WTC11 (cell line): ENCODE results near the gene ITGA2B.

Experiments used
- TF ChIP-seq, protein P1 (sequence below): fragments of 200-600 bp; IDR thresholded peaks from 2 replicates; pipeline ENCODE4 v1.8.0; 2022; ENCODE audit warnings: antibody characterized with exemption
- TF ChIP-seq, protein P2 (sequence below): sonication (generic); formaldehyde crosslinking; IDR thresholded peaks from 2 replicates; pipeline ENCODE4 v1.8.1; 2023; ENCODE audit warnings: mild to moderate bottlenecking, missing genetic modification reagents, borderline replicate concordance

DNA sequence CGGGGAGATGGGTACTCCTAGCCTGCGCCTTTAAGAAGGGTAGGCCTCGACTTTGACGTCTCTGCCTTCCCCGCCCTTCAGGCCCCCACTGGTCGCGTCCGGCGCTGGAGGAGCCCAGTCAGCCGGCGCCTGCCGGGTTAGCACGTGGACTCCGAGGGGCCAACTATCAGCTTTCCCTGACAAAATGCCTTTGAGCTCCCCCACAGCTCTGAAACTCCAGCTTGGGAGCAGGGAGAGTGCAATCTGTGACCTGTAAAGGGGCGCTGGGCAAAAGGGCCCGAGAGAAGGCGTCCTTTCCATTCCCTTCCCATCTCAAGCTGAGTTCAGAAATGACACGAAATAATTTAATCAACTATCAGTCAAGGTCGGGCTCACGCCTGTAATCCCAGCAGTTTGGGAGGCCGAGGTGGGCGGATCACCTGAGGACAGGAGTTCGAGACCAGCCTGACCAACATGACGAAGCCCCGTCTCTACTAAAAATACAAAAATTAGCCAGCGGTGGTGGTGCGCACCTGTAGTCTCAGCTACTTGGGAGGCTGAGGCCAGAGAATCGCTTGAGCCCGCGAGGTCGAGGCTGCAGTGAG, 62.5 kb downstream of the ITGA2B start:
- TF ChIP-seq, protein P1, sequence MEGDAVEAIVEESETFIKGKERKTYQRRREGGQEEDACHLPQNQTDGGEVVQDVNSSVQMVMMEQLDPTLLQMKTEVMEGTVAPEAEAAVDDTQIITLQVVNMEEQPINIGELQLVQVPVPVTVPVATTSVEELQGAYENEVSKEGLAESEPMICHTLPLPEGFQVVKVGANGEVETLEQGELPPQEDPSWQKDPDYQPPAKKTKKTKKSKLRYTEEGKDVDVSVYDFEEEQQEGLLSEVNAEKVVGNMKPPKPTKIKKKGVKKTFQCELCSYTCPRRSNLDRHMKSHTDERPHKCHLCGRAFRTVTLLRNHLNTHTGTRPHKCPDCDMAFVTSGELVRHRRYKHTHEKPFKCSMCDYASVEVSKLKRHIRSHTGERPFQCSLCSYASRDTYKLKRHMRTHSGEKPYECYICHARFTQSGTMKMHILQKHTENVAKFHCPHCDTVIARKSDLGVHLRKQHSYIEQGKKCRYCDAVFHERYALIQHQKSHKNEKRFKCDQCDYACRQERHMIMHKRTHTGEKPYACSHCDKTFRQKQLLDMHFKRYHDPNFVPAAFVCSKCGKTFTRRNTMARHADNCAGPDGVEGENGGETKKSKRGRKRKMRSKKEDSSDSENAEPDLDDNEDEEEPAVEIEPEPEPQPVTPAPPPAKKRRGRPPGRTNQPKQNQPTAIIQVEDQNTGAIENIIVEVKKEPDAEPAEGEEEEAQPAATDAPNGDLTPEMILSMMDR, result no peak
- TF ChIP-seq, protein P2, sequence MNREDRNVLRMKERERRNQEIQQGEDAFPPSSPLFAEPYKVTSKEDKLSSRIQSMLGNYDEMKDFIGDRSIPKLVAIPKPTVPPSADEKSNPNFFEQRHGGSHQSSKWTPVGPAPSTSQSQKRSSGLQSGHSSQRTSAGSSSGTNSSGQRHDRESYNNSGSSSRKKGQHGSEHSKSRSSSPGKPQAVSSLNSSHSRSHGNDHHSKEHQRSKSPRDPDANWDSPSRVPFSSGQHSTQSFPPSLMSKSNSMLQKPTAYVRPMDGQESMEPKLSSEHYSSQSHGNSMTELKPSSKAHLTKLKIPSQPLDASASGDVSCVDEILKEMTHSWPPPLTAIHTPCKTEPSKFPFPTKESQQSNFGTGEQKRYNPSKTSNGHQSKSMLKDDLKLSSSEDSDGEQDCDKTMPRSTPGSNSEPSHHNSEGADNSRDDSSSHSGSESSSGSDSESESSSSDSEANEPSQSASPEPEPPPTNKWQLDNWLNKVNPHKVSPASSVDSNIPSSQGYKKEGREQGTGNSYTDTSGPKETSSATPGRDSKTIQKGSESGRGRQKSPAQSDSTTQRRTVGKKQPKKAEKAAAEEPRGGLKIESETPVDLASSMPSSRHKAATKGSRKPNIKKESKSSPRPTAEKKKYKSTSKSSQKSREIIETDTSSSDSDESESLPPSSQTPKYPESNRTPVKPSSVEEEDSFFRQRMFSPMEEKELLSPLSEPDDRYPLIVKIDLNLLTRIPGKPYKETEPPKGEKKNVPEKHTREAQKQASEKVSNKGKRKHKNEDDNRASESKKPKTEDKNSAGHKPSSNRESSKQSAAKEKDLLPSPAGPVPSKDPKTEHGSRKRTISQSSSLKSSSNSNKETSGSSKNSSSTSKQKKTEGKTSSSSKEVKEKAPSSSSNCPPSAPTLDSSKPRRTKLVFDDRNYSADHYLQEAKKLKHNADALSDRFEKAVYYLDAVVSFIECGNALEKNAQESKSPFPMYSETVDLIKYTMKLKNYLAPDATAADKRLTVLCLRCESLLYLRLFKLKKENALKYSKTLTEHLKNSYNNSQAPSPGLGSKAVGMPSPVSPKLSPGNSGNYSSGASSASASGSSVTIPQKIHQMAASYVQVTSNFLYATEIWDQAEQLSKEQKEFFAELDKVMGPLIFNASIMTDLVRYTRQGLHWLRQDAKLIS (CRISPR knock-in tag), result no peak
